Renal pelvis (tissue), 12 donors: ENCODE results near the gene SH3TC2. TPM values are rescaled to one million over a fixed set of nuclear protein-coding genes. Genes with fewer than 3 reads are reported as not detected.
"Not testable (repeated sequence)": the region's sequence is repeated elsewhere in the genome, so short reads cannot be mapped to it uniquely, and the experiment has no call there.

Experiments used
- DNase-seq: peaks from one replicate; pipeline ENCODE4 v3.0.0-alpha.2; 2013
- long read RNA-seq, 16 experiments: transcript quantifications; one replicate each; lab custom pipeline, GENCODE V29; 2026
- polyA plus RNA-seq, 3 donors: library from polyadenylated mRNA; unstranded; fragments of 120-200 nt; gene quantifications; one replicate each; pipeline ENCODE4 v1.2.1, GENCODE V29; 2013; ENCODE audit not compliant: insufficient read length in 3 of 3

Gene SH3TC2
- polyA plus RNA-seq: under 1 TPM; 0.65 to 0.68 (median 0.68) TPM
- long read RNA-seq, donor 1: 0 reads
- long read RNA-seq, donor 2: 0 reads
- long read RNA-seq, donor 3: 0 reads
- long read RNA-seq, donor 4: 0 reads
- long read RNA-seq, donor 5: 0 reads
- long read RNA-seq, donor 6: 0 reads
- long read RNA-seq, donor 7: 0 reads
- long read RNA-seq, donor 8: 0 reads
- long read RNA-seq, donor 9: 0 reads
- long read RNA-seq, donor 10: 0 reads
- long read RNA-seq, donor 11: 0 reads
- long read RNA-seq, donor 12: 0 reads
- long read RNA-seq, donor 13: 0 reads
- long read RNA-seq, donor 14: 0 reads
- long read RNA-seq, donor 15: 0 reads
- long read RNA-seq, donor 16: 0 reads

DNA sequence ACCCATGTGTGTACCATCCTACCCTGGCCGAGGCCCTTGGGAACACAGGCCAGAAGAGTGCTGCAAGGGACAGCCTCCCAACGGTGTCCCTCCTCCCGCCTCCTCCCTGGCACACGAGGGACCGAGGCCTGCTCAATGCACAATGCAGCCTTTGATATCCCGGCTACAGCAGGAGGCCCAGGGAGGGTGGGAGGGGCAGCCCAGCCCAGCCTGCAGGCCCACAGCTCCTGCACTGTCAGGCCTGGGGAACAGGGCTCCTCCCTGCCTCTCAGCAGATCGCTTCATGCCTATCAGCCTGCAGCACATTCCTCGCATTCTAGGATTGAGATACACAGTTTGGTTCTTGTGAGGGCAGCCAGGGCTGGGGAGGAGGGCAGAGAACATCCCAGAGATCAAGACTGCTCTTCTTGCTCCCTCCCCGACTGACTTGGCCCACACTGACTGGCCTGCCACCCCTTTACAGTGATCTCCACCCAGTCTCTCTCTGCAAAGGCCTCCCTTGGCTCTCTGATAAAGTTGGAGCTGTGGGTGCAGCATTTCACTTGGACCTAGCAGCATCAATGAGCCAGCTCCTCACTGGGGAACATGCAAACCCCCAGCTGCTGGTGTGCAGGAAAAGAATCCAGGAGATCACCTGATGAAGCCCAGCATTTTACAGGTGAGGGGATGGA lies at the start of gene SH3TC2:
SH3TC2 (minus strand) TSS at position 46 of the 671 bp plus-strand sequence; CDS start at position 6, 40 bp downstream.
- no peak for DNase-seq

DNA sequence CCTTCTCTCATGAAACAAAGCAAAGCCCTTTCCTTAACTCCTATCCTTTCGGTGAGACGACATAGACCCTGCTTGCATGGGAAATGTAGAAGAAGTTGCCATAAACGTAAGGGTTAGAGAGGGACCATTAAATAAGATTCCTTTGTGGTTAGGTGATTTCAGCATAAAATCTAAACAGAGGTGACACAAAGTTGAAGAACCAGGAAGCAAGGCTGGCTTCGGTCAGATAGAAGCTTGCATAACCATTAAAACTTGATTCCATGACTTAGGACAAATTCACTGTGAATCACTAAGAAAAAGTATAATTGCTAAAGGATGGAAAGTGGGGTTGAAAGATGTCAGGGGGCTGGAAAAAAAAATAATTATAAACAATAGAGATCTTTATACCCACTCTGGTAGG lies 47.5 kb upstream of the SH3TC2 start:
- no peak for DNase-seq

- no peak for DNase-seq
Measured at GRCh38 chr5:149108651-149109280, 45.9 kb upstream of the SH3TC2 start.

DNA sequence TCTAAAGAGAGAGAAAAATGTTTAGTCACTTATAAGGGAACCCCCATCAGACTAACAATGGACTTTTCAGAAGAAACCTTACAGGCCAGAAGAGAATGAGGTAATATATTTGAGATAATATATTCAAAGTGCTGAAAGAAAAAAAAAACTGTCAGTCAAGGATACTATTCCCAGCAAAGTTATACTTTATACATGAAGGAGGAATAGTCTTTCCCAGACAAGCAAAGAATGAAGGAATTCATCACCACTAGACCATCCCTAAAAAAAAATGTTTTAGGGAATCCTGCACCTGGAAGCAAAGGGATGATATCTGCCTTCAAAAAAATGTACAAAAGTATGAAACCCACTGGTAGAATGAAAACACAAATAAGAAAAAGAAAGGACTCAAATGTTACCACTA lies 37.5 kb upstream of the SH3TC2 start:
- no peak for DNase-seq

GRCh38 chr5:149099920-149100319 lies 37.1 kb upstream of the SH3TC2 start:
- no peak for DNase-seq

- DNase-seq: no peak
Measured at GRCh38 chr5:149094996-149095395, 32.1 kb upstream of the SH3TC2 start.

GRCh38 chr5:149093625-149094024 lies 30.8 kb upstream of the SH3TC2 start:
- no peak for DNase-seq

GRCh38 chr5:149089796-149090195 lies 26.9 kb upstream of the SH3TC2 start:
- DNase-seq: no peak

DNA sequence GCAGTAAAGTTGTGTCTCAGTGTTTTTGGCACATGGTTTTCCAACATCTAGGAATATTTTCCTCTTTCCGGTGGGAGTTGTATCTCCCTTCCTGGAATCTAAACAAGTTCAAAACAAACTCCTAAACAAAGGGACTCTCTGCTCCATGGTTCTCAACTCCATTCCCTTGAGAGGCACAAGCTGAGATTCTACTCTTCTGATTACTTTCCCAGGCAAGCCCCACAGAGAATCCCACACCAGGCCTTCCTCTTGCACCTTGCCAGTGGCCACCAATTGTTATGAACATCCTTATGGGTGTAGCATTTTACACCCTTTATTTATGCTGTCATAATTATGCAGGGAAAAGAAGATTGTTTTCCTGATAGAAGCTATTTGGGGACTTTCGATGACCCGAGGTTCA lies 25.8 kb upstream of the SH3TC2 start:
- no peak for DNase-seq

- no peak for DNase-seq
Measured at GRCh38 chr5:149083846-149084245, 21.0 kb upstream of the SH3TC2 start.

DNA sequence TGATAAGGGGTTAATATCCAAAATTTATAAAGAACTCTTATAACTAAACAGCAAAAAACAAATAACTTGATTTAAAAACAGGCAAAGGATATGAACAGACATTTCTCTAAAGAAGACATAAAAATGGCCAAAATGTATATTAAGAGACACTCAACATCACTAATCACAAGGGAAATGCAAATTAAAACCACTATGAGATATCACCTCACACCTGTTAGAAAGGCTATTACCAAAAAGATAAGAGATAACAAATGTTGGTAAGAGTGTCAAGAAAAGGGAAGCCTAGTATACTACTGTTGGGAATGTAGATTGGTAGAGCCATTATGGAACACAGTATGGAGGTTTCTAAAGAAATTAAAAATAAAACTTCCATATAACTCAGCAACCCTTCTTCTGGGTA lies 19.4 kb upstream of the SH3TC2 start:
- no peak for DNase-seq

- no peak for DNase-seq
Measured at GRCh38 chr5:149080294-149080693, 17.4 kb upstream of the SH3TC2 start.

- DNase-seq: no peak
Measured at GRCh38 chr5:149079883-149080282, 17.0 kb upstream of the SH3TC2 start.

DNA sequence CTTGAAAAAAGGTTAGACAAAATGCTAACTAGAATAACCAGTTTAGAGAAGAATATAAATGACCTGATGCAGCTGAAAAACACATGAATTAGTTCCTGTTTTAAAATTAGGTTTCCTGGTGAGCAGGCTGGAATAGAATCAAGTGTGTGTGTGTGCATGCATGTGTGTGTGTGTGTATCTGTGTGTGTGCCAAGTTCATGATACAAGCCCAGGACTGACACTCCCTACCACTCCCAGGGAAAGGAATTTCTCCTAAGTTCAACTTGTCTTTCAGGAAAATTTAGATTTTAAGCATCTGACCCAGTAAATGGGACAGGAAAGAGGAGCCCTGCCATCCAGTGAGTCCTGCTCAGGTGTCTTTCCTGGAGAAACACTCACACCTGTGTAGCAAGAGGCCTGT lies 11.2 kb upstream of the SH3TC2 start:
- DNase-seq: not testable (repeated sequence)

DNA sequence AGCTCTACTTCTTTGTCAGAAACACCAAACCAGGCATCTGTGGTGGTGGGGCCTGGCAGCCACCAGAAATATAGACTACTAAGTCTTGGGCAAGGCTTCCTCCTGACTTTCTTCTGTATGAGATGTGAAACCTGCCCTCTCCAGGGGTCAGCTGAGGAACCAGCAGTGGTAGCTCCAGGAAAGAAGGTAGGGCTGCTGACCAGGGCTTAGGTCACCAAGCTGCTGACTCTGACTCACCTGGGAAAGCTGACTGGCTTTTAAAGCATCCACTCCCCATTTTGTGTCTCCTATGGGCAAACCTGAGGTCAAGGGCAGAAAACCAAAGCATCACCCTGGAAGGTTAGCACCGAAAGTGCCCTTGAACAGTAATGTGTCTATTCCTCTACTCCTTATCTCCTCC lies 10.4 kb upstream of the SH3TC2 start:
- no peak for DNase-seq

DNA sequence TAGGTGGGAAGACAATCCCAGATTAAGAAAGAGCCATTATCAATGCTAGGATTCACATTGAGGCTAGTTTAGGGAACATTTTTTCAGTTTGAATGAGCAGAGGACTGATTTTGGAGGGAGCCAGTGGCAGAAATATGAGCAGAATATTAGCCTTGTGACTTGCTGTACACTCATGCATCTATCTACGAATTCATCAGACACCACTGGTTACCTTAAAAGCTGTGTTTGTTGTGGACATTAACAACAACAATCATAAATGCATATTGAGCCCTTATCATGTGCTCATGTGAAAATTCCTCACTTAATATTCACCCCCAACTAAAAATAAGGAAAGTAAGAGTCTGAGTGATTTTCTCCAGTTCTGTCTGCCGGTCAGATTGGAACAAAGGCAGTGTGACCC lies 9.9 kb upstream of the SH3TC2 start:
- DNase-seq: no peak

- DNase-seq: no peak
Measured at GRCh38 chr5:149072376-149072775, 9.5 kb upstream of the SH3TC2 start.

DNA sequence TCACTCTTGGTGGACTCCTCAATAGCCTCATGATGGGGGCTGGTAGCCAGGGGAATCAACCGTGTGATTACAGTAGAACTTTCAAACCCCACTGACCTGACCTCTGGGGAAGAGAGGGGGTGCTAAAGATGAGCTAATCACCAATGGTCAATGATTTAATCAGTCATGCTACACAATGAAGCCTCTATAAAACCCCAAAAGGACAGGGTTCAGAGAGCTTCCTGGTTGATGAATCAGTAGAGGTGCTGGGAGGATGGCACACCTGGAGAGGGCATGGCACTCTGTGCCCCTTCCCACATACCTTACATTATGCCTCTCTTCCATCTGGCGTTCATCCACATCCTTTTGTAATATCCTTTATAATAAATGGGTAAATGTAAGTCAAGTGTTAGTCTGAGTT lies 8.9 kb upstream of the SH3TC2 start:
- no peak for DNase-seq

DNA sequence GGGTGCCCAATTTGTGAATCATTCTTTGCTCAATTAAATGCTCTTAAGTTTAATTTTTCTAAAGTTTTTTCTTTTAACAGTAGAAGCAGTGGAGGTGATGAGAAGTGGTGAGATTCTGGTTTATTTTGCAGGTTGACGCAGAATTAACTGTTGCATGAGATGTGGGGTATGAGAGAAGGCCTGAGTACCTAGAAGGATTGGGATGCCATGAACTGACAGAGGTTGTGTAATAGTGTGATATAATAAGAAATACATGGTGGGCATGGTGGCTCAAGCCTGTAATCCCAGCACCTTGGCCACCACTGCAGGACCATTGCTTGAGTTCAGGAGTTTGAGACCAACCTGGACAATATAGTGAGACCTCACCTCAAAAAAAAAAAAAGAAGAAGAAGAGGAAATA lies 8.4 kb upstream of the SH3TC2 start:
- DNase-seq: no peak

- no peak for DNase-seq
Measured at GRCh38 chr5:149069711-149070110, 6.8 kb upstream of the SH3TC2 start.

DNA sequence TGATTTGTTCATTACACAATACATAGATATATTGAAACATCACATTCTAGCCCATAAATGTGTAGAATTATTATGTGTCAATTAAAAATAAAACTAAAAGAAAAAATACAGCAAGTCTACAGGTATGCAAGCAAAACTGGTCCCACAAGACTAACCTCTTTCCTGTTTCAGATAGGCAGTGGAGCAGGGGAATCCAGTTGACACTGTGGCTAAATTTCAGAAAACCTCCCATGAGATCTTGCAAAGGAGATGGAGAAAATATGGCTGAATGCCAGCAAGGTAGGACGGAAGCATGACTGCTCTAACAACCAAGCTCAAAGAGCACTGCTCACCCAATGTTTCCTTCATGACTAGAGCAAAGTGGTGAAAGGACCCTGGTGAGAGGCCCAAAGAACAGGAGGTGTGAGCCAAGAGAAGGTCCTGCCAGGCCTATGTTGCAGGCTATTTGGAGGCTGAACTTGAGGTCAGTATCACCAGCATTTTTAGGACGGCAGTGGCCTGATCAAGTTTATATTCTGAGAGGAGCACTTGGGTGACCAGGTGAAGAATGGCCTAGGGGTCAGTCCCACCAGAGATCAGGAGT lies 1.1 kb upstream of the SH3TC2 start:
- DNase-seq: no peak

- no peak for DNase-seq
Measured at GRCh38 chr5:149062371-149063016, 368 bp downstream of the SH3TC2 start.
